GM18858 (cell line): Measurements from ENCODE around the gene FARP2.
"Not testable (repeated sequence)": the region's sequence is repeated elsewhere in the genome, so short reads cannot be mapped to it uniquely, and the experiment has no call there.

Source experiments
- ATAC-seq: cut with Tn5 transposase; IDR thresholded peaks from one replicate; pipeline ENCODE4 v1.9.1; 2021; ENCODE audit not compliant: unreplicated experiment

Gene FARP2

GRCh38 chr2:241366678-241367077, 10.6 kb downstream of the FARP2 start:
- ATAC-seq = no peak

- ATAC-seq = no peak
Measured at GRCh38 chr2:241368643-241369042, 12.6 kb downstream of the FARP2 start.

GRCh38 chr2:241372361-241372992, 16.4 kb downstream of the FARP2 start:
- no peak for ATAC-seq

- no peak for ATAC-seq
Measured at GRCh38 chr2:241373446-241373845, 17.4 kb downstream of the FARP2 start.

GRCh38 chr2:241373906-241374305, 17.8 kb downstream of the FARP2 start:
- not testable (repeated sequence) for ATAC-seq

GRCh38 chr2:241375300-241375699, 19.2 kb downstream of the FARP2 start:
- no peak for ATAC-seq

GRCh38 chr2:241376808-241377207, 20.7 kb downstream of the FARP2 start:
- ATAC-seq = no peak

GRCh38 chr2:241378816-241379215, 22.7 kb downstream of the FARP2 start:
- no peak for ATAC-seq

GRCh38 chr2:241379481-241380480, 23.7 kb downstream of the FARP2 start:
- ATAC-seq = no peak

- no peak for ATAC-seq
Measured at GRCh38 chr2:241381872-241382271, 25.8 kb downstream of the FARP2 start.

GRCh38 chr2:241385450-241385849, 29.4 kb downstream of the FARP2 start:
- ATAC-seq = not testable (repeated sequence)

- ATAC-seq = no peak
Measured at GRCh38 chr2:241386519-241386918, 30.4 kb downstream of the FARP2 start.

- ATAC-seq = no peak
Measured at GRCh38 chr2:241389697-241390096, 33.6 kb downstream of the FARP2 start.

- ATAC-seq = no peak
Measured at GRCh38 chr2:241390301-241391206, 34.5 kb downstream of the FARP2 start.

GRCh38 chr2:241391892-241392665, 36.0 kb downstream of the FARP2 start:
- ATAC-seq = no peak

GRCh38 chr2:241392753-241393152, 36.7 kb downstream of the FARP2 start:
- ATAC-seq = not testable (repeated sequence)

- no peak for ATAC-seq
Measured at GRCh38 chr2:241393524-241394196, 37.6 kb downstream of the FARP2 start.

GRCh38 chr2:241396809-241397208, 40.7 kb downstream of the FARP2 start:
- not testable (repeated sequence) for ATAC-seq
